Suprapubic skin (tissue), 3 donors: Measurements from ENCODE around the gene ARFGAP3.

Source experiments
- CTCF ChIP-seq, 2 donors: fragments of 200-600 bp in 1 of 2; fragments of 450-650 bp in 1 of 2; sonication (generic) in 1 of 2; IDR thresholded peaks; one replicate each; pipeline ENCODE4 v1.5.1; 2016 to 2019; ENCODE audit warnings: antibody characterized with exemption in 2 of 2, mild to moderate bottlenecking in 1 of 2, moderate library complexity in 1 of 2
- EP300 ChIP-seq: sonication (generic); formaldehyde crosslinking; IDR thresholded peaks from one replicate; pipeline ENCODE4 v1.6.1; 2017; ENCODE audit warnings: antibody characterized with exemption
- POLR2A ChIP-seq, 2 donors: fragments of 450-650 bp; IDR thresholded peaks; one replicate each; pipeline ENCODE4 v1.6.1; 2017; ENCODE audit warnings: antibody characterized with exemption in 2 of 2, mild to moderate bottlenecking in 2 of 2, moderate library complexity in 2 of 2

GRCh38 chr22:42880815-42881214, 23.7 kb upstream of the ARFGAP3 start:
- TF ChIP-seq CTCF (IDR thresholded peaks at IDR 0.05), result no peak
- no peak for TF ChIP-seq POLR2A (IDR thresholded peaks at IDR 0.05)
- TF ChIP-seq EP300, result no peak
